Activated gamma-delta T cell treated with anti-CD3 and anti-CD28 coated beads, Interleukin-2, amount 50 U/mL, for 16 hours (primary cell): ENCODE data around the gene DHRSX.
"Not testable (repeated sequence)": the region's sequence is repeated elsewhere in the genome, so short reads cannot be mapped to it uniquely, and the experiment has no call there.

ENCODE experiments used
- DNase-seq: peaks from one replicate; pipeline ENCODE4 v3.0.0-alpha.2; 2020; ENCODE audit warnings: low read depth

The DHRSX gene

GRCh38 chrX:2315434-2315833 is 185.3 kb downstream of the DHRSX start:
- DNase-seq = no peak

DNA sequence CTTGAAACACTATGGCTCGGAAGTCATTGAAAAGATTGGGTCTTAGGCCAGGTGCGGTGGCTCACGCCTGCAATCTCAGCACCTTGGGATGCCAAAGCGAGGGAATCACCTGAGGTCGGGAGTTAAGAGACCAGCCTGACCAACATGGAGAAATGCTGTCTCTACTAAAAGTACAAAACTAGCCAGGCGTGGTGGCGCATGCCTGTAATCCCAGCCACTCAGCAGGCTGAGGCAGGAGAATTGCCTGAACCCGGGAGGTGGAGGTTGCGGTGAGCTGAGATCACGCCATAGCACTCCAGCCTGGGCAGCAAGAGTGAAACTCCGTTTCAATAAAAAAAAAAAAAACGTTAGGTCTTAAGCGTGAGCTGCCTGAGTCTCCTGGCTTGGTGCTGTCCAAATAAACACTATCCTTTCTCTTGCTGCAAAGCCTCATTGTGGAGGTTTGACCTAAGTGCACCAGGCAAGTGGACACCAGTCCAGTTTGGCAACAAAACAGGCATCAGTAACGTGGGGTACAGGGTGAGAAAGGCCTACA is 185.9 kb downstream of the DHRSX start:
- DNase-seq = no peak

DNA sequence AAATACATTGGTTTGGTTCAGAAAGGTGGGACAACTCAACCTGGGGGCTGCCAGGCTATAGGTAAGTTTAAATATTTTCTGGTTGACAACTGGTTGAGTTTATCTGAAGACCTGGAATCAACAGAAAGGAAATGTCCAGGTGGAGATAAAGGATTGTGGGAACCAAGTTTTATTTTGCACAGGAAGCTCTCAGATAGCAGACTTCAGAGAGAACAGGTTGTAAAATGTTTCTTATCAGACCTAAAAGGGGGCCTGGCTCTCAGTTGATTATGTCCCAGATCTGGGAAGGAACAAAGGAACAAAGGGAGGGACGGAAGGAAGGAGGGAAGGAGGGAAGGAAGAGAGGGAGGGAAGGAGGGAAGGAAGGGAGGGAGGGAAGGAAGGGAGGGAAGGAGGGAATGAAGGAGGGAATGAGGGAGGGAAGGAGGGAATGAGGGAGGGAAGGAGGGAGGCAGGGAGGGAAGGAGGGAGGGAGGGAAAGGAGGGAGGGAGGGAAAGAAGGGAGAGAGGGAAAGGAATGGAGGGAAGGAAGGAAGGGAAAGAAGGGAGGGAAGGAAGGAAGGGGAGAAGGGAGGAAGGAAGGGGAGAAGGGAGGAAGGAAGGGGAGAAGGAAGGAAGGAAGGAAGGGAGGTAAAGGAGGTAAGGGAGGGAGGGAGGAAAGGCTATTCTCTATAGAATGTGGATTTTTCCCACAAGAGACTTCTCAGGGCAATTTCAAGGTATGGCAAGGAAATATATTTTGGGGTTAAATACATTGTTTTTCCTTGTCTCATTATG is 186.7 kb downstream of the DHRSX start:
- DNase-seq = no peak

DNA sequence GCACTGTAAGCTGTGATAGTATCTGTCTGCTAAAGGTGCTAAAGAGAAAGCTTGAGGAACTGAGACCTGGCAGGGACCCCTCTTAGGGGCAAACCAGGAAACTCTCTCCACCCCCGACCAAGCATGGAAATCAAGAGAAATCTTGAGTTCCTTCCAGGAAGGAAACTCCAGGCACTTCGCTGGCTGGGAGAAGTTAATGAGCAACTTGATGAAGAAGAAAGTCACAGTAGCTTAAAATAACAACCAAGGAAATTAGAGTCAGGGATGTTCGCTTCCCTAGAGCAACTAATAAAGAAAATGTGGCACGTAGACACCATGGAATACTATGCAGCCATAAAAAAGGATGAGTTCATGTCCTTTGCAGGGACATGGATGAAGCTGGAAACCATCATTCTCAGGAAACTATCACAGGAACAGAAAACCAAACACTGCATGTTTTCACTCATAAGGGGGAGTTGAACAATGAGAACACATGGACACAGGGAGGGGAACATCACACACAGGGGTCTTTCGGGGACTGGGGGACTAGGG is 188.7 kb downstream of the DHRSX start:
- not testable (repeated sequence) for DNase-seq

DNA sequence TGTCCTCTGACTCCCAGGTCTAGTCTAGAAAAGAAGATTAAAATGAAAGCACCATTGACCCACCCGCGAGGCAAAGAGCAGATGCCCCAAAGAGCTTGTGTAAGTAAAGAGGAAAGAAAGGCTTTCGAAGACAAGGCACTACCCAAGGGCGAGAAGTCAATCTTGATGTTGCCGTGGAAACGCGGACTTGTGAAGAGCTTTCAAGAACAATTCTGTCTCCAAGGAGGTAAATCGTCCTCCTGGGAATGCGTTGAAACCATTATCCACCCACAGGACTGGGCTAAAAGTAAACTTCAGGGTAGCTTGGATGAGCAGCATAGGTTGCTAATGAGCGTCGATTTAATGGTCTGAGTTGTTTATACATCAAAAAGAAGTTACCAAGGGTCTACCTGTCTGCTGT is 189.3 kb downstream of the DHRSX start:
- DNase-seq = no peak

DNA sequence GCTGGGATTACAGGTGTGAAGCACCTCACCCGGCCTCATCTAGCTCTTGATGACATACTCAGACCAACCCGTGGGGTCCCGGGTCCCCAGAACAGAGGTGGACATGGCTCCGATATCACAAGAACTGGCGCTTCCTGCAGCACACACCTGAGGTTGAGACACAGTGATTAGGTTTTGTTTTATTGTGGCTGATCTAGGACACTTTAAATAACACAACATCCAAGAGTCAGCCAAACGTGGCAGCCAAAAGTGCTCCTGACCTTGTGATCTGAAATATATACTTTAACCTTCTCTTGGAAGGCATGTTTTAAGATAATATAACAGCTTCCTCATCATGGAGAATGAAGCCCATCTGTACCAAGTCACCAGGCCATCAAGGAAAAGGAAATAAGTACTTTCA is 198.9 kb downstream of the DHRSX start:
- DNase-seq = no peak

DNA sequence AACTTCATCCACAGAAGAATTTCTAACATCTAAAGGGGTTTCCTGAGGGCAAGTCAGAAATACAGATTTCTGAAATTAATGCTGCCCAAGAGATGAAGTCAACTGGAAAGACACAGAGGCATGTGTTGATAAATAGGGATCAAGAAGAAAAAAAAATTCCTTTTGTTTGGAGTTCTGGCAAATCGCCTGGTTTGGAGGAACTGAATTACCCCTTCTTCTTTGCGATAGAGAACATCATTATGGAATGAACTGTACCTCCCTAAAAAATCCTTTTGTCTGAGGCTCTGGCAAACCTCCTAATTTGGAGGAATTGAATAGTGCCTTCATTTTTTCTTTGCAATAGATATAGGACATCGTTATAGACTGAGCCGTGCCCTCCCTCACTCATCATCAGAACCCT is 200.9 kb downstream of the DHRSX start:
- DNase-seq = no peak

GRCh38 chrX:2286731-2287130 is 214.0 kb downstream of the DHRSX start:
- no peak for DNase-seq

- no peak for DNase-seq
These were observed 216.2 kb downstream of the DHRSX start for GRCh38 chrX:2284601-2285000.

DNA sequence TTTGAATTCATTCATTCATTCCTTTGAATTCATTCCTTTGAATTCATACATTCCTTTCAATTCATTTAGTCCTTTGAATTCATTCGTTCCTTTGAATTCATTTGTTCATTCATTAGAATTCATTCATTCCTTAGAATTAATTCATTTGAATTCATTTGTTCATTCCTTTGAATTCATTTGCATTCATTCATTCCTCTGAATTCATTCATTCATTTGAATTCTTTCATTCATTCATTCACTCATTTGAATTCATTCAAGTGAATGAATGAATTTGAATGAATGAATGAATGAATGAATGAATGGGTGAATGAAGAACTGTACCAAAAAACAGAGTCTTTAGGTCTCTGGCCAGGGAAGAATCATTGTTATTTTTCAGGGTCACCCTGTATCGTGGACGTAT is 216.6 kb downstream of the DHRSX start:
- no peak for DNase-seq

DNA sequence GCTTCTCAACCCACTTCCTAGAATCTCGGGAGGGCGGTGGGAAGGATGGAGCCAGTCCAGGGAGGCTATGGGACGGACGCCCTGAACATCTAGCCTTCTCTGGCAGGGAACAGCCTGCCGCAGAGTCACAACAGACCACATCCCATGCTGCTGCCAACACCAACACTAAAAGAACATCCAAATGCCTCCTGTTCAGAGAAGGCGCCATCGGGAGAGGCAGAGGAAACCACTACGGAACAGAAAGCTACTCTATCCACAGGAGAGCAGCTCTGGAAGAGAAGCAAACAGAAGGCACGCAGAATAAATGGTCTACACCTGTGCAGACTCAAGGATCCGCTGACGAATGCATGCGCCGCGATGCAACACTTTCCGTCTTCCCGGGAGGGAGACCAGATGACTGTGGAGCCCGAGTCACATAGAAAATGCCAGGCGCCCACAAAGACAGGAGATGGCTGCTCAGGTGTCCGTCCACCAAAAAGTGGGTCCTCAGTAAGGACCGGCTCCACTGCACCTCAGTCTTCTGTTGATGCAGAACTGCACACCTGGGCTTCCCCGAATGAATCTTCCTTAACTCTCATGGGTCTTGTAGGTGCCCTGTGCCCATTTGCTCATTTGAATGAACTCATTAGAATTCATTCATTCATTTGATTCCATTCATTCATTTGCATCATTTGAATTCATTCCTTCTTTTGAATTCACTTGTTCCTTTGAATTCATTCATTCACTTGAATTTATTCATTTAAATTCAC is 217.5 kb downstream of the DHRSX start:
- no peak for DNase-seq

DNA sequence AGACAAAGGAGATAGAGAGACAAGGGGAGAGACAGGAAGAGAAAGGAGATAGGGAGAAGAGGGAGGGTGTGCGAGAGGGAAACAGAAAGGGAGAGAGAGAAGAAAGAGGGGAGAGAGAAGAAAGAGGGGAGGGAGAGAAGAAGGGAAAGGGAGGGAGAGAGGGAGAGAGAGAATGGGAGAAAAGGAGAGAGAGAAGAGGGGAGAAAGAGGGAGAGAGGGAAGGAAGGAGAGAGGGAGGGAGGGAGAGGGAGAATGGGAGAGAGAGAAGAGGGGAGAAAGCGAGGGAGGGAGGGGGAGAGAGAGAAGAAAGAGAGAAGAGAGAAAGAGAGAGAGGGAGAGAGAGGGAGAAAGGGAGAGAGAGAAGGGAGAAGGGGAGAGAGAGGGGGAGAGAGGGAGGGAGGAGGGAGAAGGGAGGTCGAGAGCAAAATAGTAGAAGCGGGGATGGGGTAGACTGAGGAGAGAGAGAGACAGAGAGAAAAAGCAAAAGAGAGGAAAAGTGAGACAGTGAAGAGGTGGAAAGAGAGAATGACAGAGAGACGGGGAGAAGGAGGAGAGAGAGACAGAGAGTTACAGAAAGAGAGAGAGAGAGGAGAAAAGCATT is 218.2 kb downstream of the DHRSX start:
- DNase-seq = no peak

DNA sequence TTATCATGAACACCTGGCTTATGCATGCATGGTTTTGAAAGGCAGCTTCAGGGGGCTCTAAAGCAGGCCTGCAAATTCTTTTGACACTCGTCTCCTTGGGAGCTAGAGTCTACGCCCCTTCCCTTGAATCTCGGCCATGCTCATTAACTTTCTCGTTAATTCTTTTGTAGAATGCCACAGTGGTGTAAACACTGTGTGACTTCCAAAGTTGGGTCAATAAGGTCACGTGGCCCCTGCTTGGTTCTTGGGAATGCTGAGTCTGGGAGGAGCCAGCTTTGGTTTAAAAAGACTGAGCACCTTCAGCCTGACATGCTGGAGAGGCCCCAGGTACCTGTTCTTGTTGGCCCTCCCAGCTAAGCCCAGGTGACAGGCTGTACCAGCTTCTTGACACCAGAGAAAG is 228.4 kb downstream of the DHRSX start:
- no peak for DNase-seq

- DNase-seq = not testable (repeated sequence)
These were observed 229.2 kb downstream of the DHRSX start for GRCh38 chrX:2271595-2271994.

DNA sequence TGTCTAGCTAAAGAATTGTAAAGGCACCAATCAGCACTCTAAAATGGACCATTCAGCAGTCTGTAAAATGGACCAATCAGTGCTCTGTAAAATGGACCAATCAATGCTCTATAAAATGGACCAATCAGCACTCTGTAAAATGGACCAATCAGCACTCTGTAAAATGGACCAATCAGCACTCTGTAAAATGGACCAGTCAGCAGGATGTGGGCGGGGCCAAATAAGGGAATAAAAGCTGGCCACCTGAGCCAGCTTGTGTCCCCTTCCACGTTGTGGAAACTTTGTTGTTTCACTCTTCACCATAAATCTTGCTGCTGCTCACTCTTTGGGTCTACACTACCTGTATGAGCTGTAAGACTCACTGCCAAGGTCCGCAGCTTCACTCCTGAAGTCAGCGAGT is 230.0 kb downstream of the DHRSX start:
- DNase-seq = not testable (repeated sequence)

- no peak for DNase-seq
These were observed 232.9 kb downstream of the DHRSX start for GRCh38 chrX:2267890-2268289.

GRCh38 chrX:2266445-2267349 is 234.1 kb downstream of the DHRSX start:
- no peak for DNase-seq

GRCh38 chrX:2265658-2266444 is 234.9 kb downstream of the DHRSX start:
- not testable (repeated sequence) for DNase-seq

GRCh38 chrX:2264179-2265030 is 236.4 kb downstream of the DHRSX start:
- DNase-seq = no peak

- DNase-seq = no peak
These were observed 237.6 kb downstream of the DHRSX start for GRCh38 chrX:2263203-2263602.
